ENCODE results near the gene ADAM19. TPM values are rescaled to one million over a fixed set of nuclear protein-coding genes. Genes with fewer than 3 reads are reported as not detected.
"Not testable (repeated sequence)": the region's sequence is repeated elsewhere in the genome, so short reads cannot be mapped to it uniquely, and the experiment has no call there.

Gene ADAM19
- polyA plus RNA-seq, 2 donors = 2.1 to 2.3 TPM

GRCh38 chr5:157429920-157430319 is 145.7 kb downstream of the ADAM19 start:
- H3K36me3 ChIP-seq (ENCODE audit: control insufficient read depth in 2 of 2, insufficient read depth in 2 of 2, low read length in 1 of 2); H3K4me3 ChIP-seq (ENCODE audit: low read depth in 1 of 2, low read length in 2 of 2); H3K4me1 ChIP-seq (ENCODE audit: control insufficient read depth in 2 of 2, insufficient read depth in 2 of 2, low read length in 1 of 2); H3K27ac ChIP-seq (ENCODE audit: low read depth in 2 of 2, low read length in 1 of 2); H3K9me3 ChIP-seq (ENCODE audit: control insufficient read depth in 2 of 2, insufficient read depth in 1 of 2, low read depth in 1 of 2, low read length in 1 of 2); H3K27me3 ChIP-seq (ENCODE audit: control insufficient read depth in 1 of 2, insufficient read depth in 2 of 2, low read length in 2 of 2): not testable (repeated sequence)
- whole genome bisulfite sequencing, 2 donors = 95 to 96% methylated on average over 5 of the region's 5 CpGs

Other genes with a start within 250 kb of the ADAM19 start
- gene NIPAL4, start 115.6 kb downstream of the ADAM19 start, polyA plus RNA-seq = 10 to 100 TPM in 1 of 2 donors, 1 to 10 TPM in 1; 5.4 to 15.1 TPM
- under 1 TPM; 0.04 to 0.05 TPM for gene SOX30, start 76.7 kb upstream of the ADAM19 start, polyA plus RNA-seq
- gene C5orf52, start 95.8 kb upstream of the ADAM19 start, polyA plus RNA-seq = not detected
- 10 to 100 TPM in 1 of 2 donors, 1 to 10 TPM in 1; 7.9 to 13.0 TPM for gene THG1L, start 155.6 kb upstream of the ADAM19 start, polyA plus RNA-seq
- 1 to 10 TPM in 1 of 2 donors, under 1 TPM in 1; 0.94 to 1.3 TPM for gene LSM11, start 167.9 kb upstream of the ADAM19 start, polyA plus RNA-seq

All from esophagus (tissue), 2 donors.